ENCODE results near the gene CDIPT.
"Not testable (repeated sequence)": the region's sequence is repeated elsewhere in the genome, so short reads cannot be mapped to it uniquely, and the experiment has no call there.

CDIPT gene

DNA sequence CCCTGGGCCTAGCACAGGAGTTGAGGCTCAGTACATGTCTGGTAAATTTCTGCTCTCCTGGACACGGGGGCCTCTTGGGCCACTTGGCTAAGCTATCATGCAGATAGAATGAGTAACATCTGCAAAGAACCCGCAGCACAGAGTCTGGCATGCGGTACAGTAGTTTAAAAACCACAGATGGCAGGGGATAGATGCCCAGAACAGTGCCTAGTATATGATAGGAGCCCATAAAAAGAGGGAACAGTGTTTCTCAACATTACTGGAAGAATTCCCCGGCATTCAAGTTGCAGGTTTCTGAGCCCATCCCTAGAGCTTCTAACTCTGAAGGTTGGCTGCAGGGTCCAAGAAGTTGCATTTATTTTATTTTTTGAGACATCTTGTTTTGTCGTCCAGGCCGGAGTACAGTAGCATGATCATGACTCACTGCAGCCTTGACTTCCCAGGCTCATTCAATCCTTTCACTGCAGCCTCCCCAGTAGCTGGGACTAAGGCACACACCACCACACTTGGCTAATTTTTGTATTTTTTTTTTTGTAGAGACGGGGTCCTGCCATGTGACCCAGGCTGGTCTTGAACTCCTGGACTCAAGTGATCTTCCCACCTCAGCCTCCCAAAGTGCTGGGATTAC, 5.8 kb downstream of the CDIPT start:
- DNase-seq, result no peak

DNA sequence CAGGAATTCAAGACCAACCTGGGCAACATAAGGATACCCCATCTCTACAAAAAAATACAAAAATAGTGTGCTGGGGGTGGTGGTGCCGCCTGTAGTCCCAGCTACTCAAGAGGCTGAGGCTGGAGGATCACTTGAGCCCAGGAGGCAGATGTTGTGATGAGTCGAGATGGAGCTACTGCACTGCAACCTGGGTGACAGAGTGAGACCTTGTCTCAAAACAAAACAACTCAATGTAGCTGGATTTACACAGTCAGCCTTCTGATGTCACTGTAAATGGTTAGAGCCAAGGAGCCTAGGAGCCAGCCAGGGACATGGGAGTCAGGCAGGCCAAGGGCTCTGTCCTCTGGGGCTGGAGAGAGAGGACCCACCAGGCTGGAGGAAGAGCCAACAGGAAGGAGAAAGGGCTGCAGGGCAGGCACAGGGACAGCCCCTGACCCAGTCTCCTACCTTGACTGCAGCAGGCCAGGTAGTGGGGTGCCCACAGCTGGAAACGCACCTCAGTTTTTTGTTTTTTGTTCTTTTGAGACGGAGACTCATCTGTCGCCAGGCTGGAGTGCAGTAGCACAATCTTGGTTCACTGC, 8.4 kb downstream of the CDIPT start:
- DNase-seq, result no peak

DNA sequence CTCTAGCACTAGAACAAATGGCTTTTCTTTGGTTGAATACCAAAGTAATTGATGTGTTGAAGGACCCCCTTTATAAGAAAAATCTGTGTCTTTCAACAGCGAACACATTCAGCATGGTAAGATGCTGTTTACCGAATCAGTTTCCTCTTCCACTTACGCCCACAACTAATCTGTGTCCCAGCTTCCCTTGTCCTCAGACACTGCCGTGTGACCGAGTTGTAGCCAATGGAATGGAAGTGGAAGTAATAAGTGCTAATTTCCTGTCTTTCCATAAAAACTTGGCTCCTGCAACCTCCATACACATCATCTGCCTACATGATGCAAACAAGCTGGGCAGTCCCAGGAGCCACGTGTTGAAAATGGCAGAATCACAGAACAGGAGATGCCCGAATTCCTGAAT, 10.4 kb downstream of the CDIPT start:
- no peak for DNase-seq

DNA sequence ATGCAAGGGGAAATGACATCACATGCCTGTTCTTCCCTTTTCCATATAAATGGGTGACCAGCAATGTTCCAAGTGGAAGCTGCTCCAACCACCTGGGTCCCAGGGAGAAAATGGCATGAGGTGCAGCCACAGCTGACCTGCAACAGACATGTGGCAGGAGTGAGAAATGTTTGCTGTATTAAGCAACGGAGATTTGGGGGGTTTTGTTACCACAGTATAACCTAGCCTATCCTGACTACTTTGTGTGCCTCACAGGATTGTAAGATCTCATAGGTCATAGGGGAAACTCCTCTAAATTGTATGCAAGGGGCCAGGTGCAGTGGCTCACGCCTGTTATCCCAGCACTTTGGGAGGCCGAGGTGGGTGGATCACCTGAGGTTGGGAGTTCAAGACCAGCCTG, 12.0 kb downstream of the CDIPT start:
- no peak for DNase-seq

DNA sequence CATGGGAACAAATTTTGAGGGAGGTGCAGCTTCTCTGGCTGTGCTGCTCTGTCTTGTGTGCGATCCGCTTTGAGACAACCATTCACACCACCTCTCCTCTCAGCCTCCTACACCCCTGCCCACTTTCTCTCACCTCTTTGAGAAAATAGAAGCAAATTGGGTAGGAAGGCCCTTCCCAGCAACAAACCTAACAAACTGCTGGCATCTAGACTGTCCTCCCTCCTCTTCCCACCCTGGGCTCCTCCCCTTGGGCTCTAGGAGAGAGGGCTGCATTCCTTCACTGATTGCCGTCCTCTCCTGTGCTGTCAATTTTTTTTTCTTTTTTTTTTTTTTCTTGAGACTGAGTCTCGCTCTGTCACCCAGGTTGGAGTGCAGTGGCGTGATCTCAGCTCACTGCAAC, 13.5 kb downstream of the CDIPT start:
- DNase-seq, result no peak

DNA sequence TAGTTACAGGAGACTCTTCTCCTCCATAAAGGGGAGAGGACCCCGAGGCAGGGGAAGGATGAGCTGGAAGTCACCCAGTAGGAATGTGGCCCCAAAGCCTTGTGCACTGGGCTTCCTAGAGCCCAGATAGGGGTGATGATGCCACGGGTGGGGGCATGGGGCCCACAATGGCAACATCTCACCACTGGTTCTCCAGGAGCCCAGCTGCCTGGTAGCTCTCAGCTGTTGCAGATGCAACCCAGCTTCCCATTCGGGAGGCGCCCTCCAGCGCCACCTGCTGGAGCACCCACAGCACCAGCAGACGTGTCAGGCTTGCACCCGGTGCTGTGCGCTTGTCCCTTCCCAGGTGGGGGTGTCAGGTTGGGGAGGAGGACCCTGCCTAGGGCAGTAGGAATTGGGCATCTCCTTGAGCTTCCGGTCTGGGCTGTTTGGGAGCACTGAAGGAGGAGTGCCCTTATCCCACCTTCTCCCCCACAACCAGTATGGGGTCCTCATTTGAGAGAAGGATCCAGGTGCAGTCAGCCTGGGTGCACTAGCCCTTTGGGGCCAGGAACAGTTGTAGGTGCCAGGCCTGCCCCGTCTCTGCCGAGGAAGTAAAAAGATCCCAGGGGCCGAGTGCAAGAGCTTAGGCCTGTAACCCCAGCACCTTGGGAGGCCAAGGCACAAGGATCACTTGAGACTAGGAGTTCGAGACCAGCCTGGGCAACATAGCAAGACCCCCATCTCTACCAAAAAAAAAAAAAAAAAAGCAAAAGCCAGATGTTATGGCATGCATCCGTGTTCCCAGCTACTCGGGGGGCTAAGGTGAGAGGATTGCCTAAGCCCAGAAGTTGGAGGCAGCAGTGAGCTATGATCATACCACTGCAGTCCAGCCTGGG, 14.4 kb downstream of the CDIPT start:
- no peak for DNase-seq

DNA sequence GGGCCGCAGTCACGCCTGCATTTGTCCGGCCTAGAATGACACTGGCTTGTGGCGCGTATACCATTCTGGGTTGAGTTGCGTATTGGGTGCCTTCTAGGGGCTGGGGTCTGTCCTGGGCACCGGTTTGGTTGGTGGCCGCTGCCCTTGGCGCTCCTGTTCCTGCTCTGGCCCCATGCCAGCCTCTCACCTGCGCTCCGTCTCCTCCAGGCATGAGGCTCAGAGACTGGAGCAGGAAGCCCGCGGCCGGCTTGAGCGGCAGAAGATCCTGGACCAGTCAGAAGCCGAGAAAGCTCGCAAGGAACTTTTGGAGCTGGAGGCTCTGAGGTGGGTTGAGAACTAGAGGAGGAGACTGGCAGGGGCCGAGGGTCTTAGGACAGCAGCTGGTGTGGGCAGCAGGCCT, 17.4 kb downstream of the CDIPT start:
- no peak for DNase-seq

DNA sequence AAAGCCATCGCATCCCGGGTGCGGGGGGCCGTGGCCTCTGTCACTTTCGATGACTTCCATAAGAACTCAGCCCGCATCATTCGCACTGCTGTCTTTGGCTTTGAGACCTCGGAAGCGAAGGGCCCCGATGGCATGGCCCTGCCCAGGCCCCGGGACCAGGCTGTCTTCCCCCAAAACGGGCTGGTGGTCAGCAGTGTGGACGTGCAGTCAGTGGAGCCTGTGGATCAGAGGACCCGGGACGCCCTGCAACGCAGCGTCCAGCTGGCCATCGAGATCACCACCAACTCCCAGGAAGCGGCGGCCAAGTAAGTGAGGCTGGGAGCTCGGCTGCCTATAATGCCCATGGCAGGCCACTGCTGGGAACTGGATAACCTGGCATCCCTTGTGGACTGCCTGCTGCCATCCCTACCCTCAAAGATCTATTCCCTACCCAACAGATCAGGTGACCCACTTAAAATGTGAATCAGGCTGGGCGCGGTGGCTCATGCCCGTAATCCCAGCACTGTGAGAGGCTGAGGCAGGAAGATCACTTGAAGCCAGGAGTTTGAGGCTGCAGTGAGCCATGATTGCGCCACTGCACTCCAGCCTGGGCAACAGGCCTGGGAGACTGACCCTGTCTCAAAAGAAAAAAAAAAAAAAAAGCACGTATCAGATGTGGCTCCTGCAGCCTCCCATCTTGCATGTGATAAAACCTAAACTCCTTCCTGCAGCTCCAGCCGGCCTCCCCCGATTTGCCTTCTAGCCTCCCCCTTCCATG, 18.3 kb downstream of the CDIPT start:
- no peak for DNase-seq

DNA sequence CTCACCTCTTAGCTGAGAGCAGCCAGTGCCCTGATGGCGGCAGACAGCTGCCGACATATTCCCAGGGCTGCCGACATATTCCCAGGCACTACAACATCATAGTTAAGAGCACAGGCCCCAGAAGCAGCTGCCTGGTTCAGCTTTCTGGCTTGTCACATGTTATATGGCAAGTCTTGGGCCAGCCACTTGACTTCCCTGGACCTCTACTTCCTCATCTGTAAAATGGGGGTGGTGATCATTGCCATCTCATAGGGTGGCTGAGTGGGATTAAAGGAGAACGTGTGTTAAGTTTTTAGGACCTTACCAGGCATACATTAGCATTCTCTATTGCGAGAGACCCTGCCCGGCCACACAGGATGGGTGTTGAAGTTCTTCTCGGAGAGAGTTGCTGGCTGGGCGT, 19.1 kb downstream of the CDIPT start:
- DNase-seq, result no peak

DNA sequence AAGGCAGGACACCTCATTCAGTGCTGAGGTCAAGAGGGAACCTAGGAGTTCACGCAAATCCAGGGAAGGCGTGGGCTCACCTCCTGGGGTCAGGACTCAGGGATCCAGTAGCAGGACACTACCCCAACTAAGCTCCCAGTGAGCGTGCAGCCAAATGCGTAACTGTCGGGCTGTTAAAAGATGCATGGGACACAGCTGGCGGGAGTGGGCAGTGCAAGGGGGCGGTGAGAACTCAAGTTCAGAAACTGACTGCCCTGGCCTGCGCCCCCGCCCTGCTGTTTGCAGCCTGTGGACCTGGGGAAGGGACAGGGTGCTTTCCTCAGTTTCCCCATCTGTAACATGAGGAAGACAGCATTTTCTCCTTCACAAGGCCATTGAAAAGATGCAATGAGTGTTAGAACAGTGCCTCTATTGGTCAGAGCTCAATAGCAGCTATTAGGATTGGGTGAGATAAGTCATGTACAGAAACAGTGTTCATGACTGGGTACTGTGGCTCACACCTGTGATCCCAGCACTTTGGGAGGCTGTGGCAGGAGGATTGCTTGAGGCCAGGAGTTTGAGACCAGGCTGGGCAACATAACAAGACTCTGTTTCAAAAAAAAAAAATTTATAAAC, 20.2 kb downstream of the CDIPT start:
- DNase-seq, result no peak

DNA sequence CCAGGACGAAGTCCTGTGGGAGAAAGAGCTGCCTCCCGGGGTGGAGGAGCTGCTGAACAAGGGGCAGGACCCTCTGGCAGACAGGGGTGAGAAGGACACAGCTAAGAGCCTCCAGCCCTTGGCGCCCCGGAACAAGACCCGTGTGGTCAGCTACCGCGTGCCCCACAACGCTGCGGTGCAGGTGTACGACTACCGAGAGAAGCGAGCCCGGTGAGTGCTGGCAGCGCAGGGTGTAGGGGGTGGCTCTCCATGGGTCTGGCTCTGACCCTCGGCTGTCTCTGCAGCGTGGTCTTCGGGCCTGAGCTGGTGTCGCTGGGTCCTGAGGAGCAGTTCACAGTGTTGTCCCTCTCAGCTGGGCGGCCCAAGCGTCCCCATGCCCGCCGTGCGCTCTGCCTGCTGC, 21.4 kb downstream of the CDIPT start:
- no peak for DNase-seq

DNA sequence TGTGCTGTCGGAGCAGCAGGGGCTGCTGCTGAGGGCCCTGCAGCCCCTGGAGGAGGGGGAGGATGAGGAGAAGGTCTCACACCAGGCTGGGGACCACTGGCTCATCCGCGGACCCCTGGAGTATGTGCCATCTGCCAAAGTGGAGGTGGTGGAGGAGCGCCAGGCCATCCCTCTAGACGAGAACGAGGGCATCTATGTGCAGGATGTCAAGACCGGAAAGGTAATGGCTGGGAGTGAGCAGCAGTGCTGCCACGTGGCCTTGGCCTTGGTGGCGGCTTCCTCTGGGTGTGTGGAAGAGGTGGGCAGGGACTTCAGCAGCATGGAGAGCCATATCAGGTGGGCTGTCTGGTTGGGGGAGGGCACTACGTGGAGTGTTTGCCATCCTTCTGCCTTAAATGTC, 22.8 kb downstream of the CDIPT start:
- DNase-seq, result no peak

DNA sequence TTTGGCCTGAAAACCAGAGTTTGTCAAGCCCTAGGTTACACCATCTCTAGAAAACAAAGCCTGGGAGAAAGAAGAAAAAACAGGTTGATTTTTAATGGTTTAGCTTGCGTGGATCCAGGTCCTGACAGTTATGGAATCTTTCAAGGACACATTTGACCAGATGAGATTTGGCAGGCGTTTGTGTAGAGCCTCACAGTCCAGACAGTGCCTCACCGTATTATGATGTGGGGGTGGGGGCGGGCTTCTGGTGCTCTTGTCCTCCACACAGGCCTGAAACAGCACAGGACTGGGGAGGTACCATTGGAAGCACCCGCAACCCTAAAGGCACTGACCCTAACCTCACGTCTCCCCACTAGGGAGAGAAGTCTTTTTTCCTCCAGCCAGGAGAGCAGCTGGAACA, 23.2 kb downstream of the CDIPT start:
- no peak for DNase-seq

DNA sequence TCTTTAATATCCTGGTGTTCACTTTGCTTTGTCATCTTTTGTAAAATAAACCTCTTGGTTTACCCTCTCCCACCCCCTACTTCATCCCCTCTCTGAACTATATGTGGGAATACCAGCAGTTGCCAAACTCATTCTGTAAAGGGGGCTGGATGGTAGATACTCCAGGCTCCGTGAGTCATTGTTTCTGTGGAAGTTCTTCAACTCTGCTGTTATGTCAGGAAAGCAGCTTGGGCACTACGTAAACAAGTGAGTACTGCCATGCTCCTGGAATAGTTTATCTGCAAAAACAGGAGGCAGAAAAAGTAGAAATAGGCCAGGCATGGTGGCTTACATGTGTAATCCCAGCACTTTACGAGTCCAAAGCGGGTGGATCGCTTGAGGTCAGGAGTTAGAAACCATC, 25.2 kb downstream of the CDIPT start:
- no peak for DNase-seq

DNA sequence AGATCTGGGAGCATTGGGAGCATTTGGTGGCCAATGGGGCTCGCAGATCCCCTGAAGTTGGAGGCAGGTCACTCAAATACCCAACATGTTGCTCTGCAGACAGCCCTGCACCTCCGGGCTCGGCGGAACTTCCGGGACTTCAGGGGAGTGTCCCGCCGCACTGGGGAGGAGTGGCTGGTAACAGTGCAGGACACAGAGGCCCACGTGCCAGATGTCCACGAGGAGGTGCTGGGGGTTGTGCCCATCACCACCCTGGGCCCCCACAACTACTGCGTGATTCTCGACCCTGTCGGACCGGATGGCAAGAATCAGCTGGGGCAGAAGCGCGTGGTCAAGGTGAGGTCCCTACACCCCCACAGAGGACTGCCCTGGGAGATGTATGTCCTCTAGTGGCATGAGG, 26.4 kb downstream of the CDIPT start:
- DNase-seq, result no peak

DNA sequence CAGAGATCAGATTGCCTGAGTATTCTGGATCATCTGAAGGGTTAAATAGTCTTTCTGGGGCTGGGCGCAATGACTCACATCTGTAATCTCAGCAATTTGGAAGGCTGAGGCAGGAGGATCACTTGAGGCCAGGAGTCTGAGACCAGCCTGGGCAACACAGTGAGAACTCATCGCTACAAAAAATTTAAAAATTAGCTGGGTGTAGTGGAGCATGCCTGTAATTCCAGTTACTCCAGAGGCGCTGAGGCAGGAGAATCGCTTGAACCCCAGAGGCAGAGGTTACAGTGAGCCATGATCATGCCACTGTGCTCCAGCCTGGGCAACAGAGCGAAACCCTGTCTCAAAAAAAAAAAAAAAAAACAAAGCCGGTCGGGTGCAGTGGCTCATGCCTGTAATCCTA, 27.1 kb downstream of the CDIPT start:
- no peak for DNase-seq

DNA sequence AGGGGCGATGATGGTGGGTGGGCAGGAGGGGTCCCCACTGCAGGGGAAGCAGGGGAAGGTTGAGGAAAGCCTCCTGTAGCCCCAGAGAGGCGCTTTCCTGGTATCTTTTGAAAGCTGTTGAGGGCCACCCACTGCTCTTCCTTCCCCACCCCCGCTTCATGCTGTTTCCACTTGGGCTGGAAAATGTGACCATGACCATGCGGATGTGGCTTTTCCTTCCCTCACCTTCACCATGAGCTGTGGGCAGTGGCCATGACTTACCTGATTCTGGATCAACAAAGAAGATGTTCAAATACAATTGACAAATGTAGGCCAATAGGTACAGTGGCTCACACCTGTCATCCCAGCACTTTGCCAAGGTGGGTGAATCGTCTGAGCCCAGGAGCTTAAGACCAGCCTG, 28.9 kb downstream of the CDIPT start:
- DNase-seq, result no peak

DNA sequence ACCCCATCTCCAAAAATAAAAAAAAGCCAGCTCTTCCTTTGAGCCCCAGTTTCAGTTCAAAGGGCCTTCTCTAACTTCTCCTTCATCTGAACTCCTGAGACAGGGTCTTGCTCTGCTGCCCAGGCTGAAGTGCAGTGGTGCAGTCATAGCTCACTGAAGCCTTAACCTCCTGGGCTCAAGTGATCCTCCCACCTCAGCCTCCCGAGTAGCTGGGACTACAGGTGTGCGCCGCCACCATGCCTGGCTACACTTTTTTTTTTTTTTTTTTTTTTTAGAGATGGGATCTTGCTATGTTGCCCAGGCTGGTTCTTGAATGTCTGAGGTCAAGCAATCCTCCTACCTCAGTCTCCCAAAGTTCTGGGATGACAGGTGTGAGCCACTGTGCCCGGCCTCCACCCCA, 29.8 kb downstream of the CDIPT start:
- DNase-seq, result not testable (repeated sequence)

DNA sequence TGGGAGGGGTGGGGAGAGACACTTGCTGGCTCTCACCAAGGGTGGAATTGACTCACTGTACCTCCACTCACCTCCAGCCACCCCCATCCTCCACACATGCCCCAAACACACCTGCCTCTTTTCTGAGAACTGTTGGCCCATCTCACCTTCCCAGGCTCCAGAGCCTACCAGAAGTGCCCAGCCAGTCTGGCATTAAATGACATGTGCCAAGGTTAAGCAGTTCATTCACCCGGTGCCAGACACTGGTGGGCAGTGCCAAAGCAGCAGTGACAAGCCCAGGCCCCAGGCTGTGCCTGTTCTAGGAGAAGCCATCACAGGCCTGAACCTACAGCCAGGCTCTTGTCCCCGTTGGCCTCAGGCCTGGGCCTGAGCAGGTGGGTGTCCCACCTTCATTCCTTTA, 31.5 kb downstream of the CDIPT start:
- DNase-seq, result no peak

DNA sequence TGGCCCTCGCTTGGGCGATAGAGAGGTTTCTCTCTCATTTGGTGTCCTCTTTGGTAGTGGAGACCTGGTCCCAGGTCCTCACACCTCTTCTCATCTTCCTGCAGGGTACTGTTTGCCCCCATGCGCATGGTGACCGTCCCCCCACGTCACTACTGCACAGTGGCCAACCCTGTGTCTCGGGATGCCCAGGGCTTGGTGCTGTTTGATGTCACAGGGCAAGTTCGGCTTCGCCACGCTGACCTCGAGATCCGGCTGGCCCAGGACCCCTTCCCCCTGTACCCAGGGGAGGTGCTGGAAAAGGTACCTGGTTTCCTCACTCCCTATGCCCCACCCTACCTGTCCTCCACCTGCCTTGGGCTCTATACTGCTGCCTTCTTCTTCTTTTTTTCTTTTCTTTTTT, 32.3 kb downstream of the CDIPT start:
- DNase-seq, result no peak

DNA sequence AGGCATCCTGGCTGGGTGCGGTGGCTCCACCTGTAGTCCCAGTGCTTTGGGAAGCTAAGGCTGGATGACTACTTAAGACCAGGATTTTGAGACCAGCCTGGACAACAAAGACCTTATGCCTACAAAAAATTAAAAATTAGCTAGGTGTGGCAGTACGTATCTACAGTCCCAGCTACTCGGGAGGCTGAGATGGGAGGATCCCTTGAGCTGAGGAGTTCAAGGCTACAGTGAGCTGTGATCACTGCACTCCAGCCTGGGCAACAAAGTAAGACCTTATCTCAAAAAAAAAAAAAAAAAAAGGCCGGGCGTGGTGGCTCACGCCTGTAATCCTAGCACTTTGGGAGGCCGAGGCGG, 36.7 kb downstream of the CDIPT start:
- no peak for DNase-seq

DNA sequence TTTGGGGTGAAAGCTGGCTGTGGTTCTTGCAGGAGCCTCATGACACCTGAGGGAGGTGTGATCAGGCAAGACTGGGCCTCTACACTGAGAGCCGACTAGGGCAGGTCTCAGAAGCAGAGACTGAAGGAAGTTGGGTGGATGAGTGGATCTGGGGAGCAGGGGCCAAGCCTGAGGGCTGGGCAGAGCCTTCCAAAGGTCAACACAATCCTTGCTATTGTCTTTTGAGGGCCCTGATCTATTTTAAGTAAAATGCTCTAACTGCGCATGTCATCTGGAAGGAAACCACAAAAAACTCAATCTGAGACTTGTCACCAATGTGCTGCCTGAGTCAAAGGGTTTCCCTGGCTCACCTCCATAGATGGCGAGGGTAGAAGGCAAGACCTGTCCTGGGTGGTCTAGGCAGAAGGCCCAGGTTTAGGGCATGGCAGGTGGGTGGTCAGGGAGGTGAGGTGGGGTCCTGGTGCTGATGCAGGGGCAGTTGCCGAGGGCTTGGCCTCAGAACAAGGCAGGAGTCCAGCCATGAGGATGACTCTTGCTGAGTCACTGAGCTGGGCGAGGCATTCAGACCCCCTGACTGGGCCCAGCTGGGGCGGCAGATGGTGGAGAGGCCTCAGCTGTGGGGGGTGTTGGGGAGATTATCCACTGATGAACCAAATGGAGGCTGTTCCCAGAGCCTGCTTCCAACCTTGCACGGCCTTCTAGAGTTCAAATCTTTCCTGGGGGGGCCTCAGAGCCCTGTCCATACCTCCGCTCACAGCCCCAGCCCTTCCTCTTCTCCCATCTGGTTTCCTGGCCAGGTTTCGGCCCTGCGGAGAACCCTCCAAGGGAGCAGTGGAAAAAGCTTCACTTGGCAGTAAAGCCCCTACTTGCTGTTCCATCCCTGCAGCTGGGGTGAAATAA, 37.6 kb downstream of the CDIPT start:
- DNase-seq, result no peak
